HepG2 (cell line): ENCODE measurements around the gene ZBTB7B. TPM values are rescaled to one million over a fixed set of nuclear protein-coding genes. Genes with fewer than 3 reads are reported as not detected.
A peak's percentile ranks its signal among the peaks of the same experiment; 100 is the strongest.

Source experiments
- AKAP8 ChIP-seq: sonication (generic); formaldehyde crosslinking; IDR thresholded peaks from 2 replicates; pipeline ENCODE4 v1.5.1; 2020; ENCODE audit warnings: mild to moderate bottlenecking, missing genetic modification reagents
- CC2D1A ChIP-seq: sonication (generic); formaldehyde crosslinking; IDR thresholded peaks from 2 replicates; pipeline ENCODE4 v1.8.1; 2023; ENCODE audit warnings: mild to moderate bottlenecking, missing genetic modification reagents
- CEBPB ChIP-seq: IDR thresholded peaks from 2 replicates; pipeline ENCODE4 v1.6.1; 2011; ENCODE audit warnings: low read depth, low read length, improper control_type of control experiment, borderline replicate concordance
- DPF2 ChIP-seq: sonication (generic); formaldehyde crosslinking; IDR thresholded peaks from 2 replicates; pipeline ENCODE4 v1.4.0; 2020; ENCODE audit warnings: mild to moderate bottlenecking, low read depth, missing genetic modification reagents, borderline replicate concordance
- IKZF4 ChIP-seq: sonication (generic); formaldehyde crosslinking; IDR thresholded peaks from 2 replicates; pipeline ENCODE4 v1.5.1; 2020; ENCODE audit warnings: borderline replicate concordance, mild to moderate bottlenecking, low read depth, missing genetic modification reagents; ENCODE audit errors: not compliant biosample characterization
- LCORL ChIP-seq, 2 experiments: fragments of 450-650 bp in 1 of 2; sonication (generic) in 1 of 2; formaldehyde crosslinking in 1 of 2; IDR thresholded peaks; 2 replicates each; pipeline versions ENCODE4 v1.5.0 to v1.6.1; 2017 to 2020; ENCODE audit warnings: antibody characterized with exemption in 1 of 2, missing genetic modification reagents in 1 of 2
- MYC ChIP-seq: sonication (generic); formaldehyde crosslinking; IDR thresholded peaks from 2 replicates; pipeline ENCODE4 v1.9.0; 2021; ENCODE audit warnings: missing genetic modification reagents, borderline replicate concordance
- PATZ1 ChIP-seq: sonication (generic); formaldehyde crosslinking; IDR thresholded peaks from 2 replicates; pipeline ENCODE4 v1.4.0; 2020; ENCODE audit warnings: missing genetic modification reagents
- SAP130 ChIP-seq: IDR thresholded peaks from 2 replicates; pipeline ENCODE4 v1.6.1; 2016; ENCODE audit warnings: low read depth
- SETDB1 ChIP-seq: sonication (generic); formaldehyde crosslinking; IDR thresholded peaks from 2 replicates; pipeline ENCODE4 v1.5.1; 2020; ENCODE audit warnings: missing genetic modification reagents, mild to moderate bottlenecking, borderline replicate concordance
- SRF ChIP-seq: IDR thresholded peaks from 2 replicates; pipeline ENCODE4 v1.6.1; 2011; ENCODE audit warnings: mild to moderate bottlenecking, low read depth, low read length, moderate library complexity
- TFDP1 ChIP-seq: IDR thresholded peaks from 2 replicates; pipeline ENCODE4 v1.6.1; 2016; ENCODE audit warnings: missing compliant biosample characterization, missing genetic modification reagents, borderline replicate concordance
- UBTF ChIP-seq: sonication (generic); formaldehyde crosslinking; IDR thresholded peaks from 2 replicates; pipeline ENCODE4 v1.4.0; 2020; ENCODE audit warnings: mild to moderate bottlenecking, missing genetic modification reagents
- ZBTB10 ChIP-seq: sonication (generic); formaldehyde crosslinking; IDR thresholded peaks from 2 replicates; pipeline ENCODE4 v1.4.0; 2020; ENCODE audit warnings: missing genetic modification reagents, borderline replicate concordance
- ZEB1 ChIP-seq: IDR thresholded peaks from 2 replicates; pipeline ENCODE4 v1.6.1; 2012; ENCODE audit warnings: mild to moderate bottlenecking, low read depth, inconsistent platforms; ENCODE audit not compliant: insufficient replicate concordance
- ZNF121 ChIP-seq: sonication (generic); formaldehyde crosslinking; IDR thresholded peaks from 2 replicates; pipeline ENCODE4 v1.5.0; 2020; ENCODE audit warnings: mild to moderate bottlenecking, missing genetic modification reagents
- ZNF3 ChIP-seq: IDR thresholded peaks from 2 replicates; pipeline ENCODE4 v1.7.0; 2017; ENCODE audit warnings: inconsistent platforms
- ZNF720 ChIP-seq: sonication (generic); formaldehyde crosslinking; IDR thresholded peaks from 2 replicates; pipeline ENCODE4 v1.4.0; 2020; ENCODE audit warnings: missing genetic modification reagents
- ZNF740 ChIP-seq: sonication (generic); formaldehyde crosslinking; IDR thresholded peaks from 2 replicates; pipeline ENCODE4 v1.4.0; 2020; ENCODE audit warnings: missing genetic modification reagents
- ZSCAN30 ChIP-seq: sonication (generic); formaldehyde crosslinking; IDR thresholded peaks from 2 replicates; pipeline ENCODE4 v1.5.0; 2020; ENCODE audit warnings: mild to moderate bottlenecking, missing genetic modification reagents
- polyA plus RNA-seq, 8 experiments: library from polyadenylated mRNA; depleted of rRNA in 3 of 8; stranded (reverse) in 7 of 8; unstranded in 1 of 8; fragments of >200 nt; fragmentation: Illumina TruSeq in 4 of 8; extraction: Trizol in 4 of 8; gene quantifications; 2 replicates each; pipeline versions ENCODE4 v1.2.1 to v1.2.3, GENCODE V29; 2011 to 2016; ENCODE audit warnings: low read depth in 4 of 8, missing spikeins in 1 of 8, mixed read lengths in 1 of 8; ENCODE audit not compliant: insufficient read depth in 1 of 8
- total RNA-seq, 5 experiments: library from RNA; depleted of rRNA; stranded (reverse); fragments of >200 nt; fragmentation: Illumina TruSeq; extraction: Trizol; gene quantifications; 2 replicates each; pipeline ENCODE4 v1.2.3, GENCODE V29; 2016; ENCODE audit warnings: low read depth in 1 of 5

Gene ZBTB7B
- total and polyA plus RNA-seq, 2 of the 13 experiments (the other 11 are each of a cell fraction or from before 2014, with no cell fraction given) = 15.5 to 17.5 TPM

- peak; percentile 27 for TF ChIP-seq ZNF740 (CRISPR knock-in tag)
- TF ChIP-seq LCORL (IDR thresholded peaks at IDR 0.05) = no peak
- TF ChIP-seq LCORL (CRISPR knock-in tag; IDR thresholded peaks at IDR 0.05) = 0 out of 2 replicates have a peak, but pooled peaks have one; percentile 0
- 0 out of 2 replicates have a peak, but pooled peaks have one; percentile 17 for TF ChIP-seq MYC
- no peak for TF ChIP-seq ZNF121 (CRISPR knock-in tag)
- peak; percentile 78; the same call in 1 of the 2 replicates for TF ChIP-seq ZBTB10 (CRISPR knock-in tag)
- TF ChIP-seq CEBPB = no peak
- TF ChIP-seq IKZF4 (CRISPR knock-in tag) = no peak
- TF ChIP-seq UBTF (CRISPR knock-in tag) = 0 out of 2 replicates have a peak, but pooled peaks have one; percentile 21
- TF ChIP-seq DPF2 (CRISPR knock-in tag) = no peak
- TF ChIP-seq AKAP8 (CRISPR knock-in tag) = no peak
- 0 out of 2 replicates have a peak, but pooled peaks have one; percentile 18 for TF ChIP-seq SRF
- no peak for TF ChIP-seq SETDB1 (CRISPR knock-in tag)
- no peak for TF ChIP-seq ZNF720 (CRISPR knock-in tag)
- TF ChIP-seq ZNF3 (CRISPR knock-in tag) = no peak
- TF ChIP-seq CC2D1A = no peak
- TF ChIP-seq SAP130 (CRISPR knock-in tag) = 0 out of 2 replicates have a peak, but pooled peaks have one; percentile 32
- peak; percentile 83 for TF ChIP-seq PATZ1 (CRISPR knock-in tag)
- TF ChIP-seq ZEB1 = peak; percentile 69
- TF ChIP-seq TFDP1 = no peak
- TF ChIP-seq ZSCAN30 (CRISPR knock-in tag) = 0 out of 2 replicates have a peak, but pooled peaks have one; percentile 2
Observed at GRCh38 chr1:155002464-155003226, at the start of gene ZBTB7B (continued).
